GM12878 (cell line): ENCODE measurements around the gene RPUSD3. TPM values are rescaled to one million over a fixed set of nuclear protein-coding genes. Genes with fewer than 3 reads are reported as not detected.

Experiments used
- ATAC-seq: fragments of 200-7000 bp; cut with Tn5 transposase; 3 replicates; pipeline ENCODE4 v1.9.1; 2020; ENCODE audit warnings: mild to moderate bottlenecking, moderate library complexity
- BruUV-seq: library from RNA; stranded (reverse); fragments of 400-500 nt; replicated peaks from 2 replicates; lab custom pipeline; 2021; lab: Mats Ljungman, UMichigan
- CTCF ChIA-PET: fragments of 300-600 bp; sonication (Branson Sonifier 250); formaldehyde crosslinking; extraction: SDS; loops from one replicate; lab custom pipeline; 2021; ENCODE audit warnings: inconsistent platforms; lab: Yijun Ruan, JAX
- POLR2A ChIA-PET: fragments of 350-600 bp; formaldehyde crosslinking; extraction: SDS; loops from one replicate; lab custom pipeline; 2021; ENCODE audit warnings: inconsistent platforms; lab: Charles Lee
- RAD21 ChIA-PET: fragments of 300-600 bp; sonication (Branson Sonifier 250); formaldehyde crosslinking; loops from one replicate; lab custom pipeline; 2023; ENCODE audit warnings: antibody characterized with exemption; ENCODE audit not compliant: unreplicated experiment; lab: Charles Lee
- SMC1A ChIA-PET: fragments of 300-600 bp; sonication (Branson Sonifier 250); formaldehyde crosslinking; loops from one replicate; lab custom pipeline; 2023; ENCODE audit not compliant: unreplicated experiment, uncharacterized antibody; lab: Charles Lee
- DNase-seq: peaks from one replicate; pipeline ENCODE4 v3.0.0-alpha.2; 2011; ENCODE audit warnings: low read depth, low spot score
- FAIRE-seq: peaks from 3 replicates; lab custom pipeline; 2011; peaks lifted over from hg19 to GRCh38; lab: Jason Lieb, UNC
- H2AFZ ChIP-seq: 2 replicates; pipeline ENCODE4 v1.6.0; 2011; ENCODE audit warnings: low read depth, low read length, control low read depth; ENCODE audit not compliant: control insufficient read depth
- H3K27ac ChIP-seq: 2 replicates; pipeline ENCODE4 v1.5.1; 2011; ENCODE audit warnings: control low read depth; ENCODE audit not compliant: control insufficient read depth, insufficient read depth
- H3K27me3 ChIP-seq, 2 experiments: replicated peaks in 1 of 2; 2 replicates each; pipeline versions ENCODE4 v1.6.0 to v1.6.1; 2011; ENCODE audit warnings: low read length in 1 of 2; ENCODE audit not compliant: control insufficient read depth in 2 of 2, insufficient read depth in 2 of 2
- H3K36me3 ChIP-seq, 2 experiments: 2 replicates each; pipeline ENCODE4 v1.5.1; 2011; ENCODE audit warnings: low read length in 1 of 2; ENCODE audit not compliant: control insufficient read depth in 2 of 2, insufficient read depth in 2 of 2
- H3K4me1 ChIP-seq: 2 replicates; pipeline ENCODE4 v1.6.1; 2011; ENCODE audit warnings: mild to moderate bottlenecking, low read length, moderate library complexity, mixed read lengths; ENCODE audit not compliant: control insufficient read depth, insufficient read depth
- H3K4me2 ChIP-seq: 2 replicates; pipeline ENCODE4 v1.6.0; 2011; ENCODE audit warnings: control low read depth; ENCODE audit not compliant: control insufficient read depth, insufficient read depth
- H3K4me3 ChIP-seq: fragments of 200-600 bp; sonication (generic); 2 replicates; pipeline ENCODE4 v1.5.1; 2016
- H3K79me2 ChIP-seq: 2 replicates; pipeline ENCODE4 v1.6.0; 2011; ENCODE audit warnings: low read length; ENCODE audit not compliant: control insufficient read depth, insufficient read depth
- H3K9ac ChIP-seq: 2 replicates; pipeline ENCODE4 v1.8.0; 2011; ENCODE audit warnings: low read length, control low read depth, mixed read lengths; ENCODE audit not compliant: control insufficient read depth, insufficient read depth
- H3K9me3 ChIP-seq: replicated peaks from 3 replicates; pipeline ENCODE4 v1.5.1; 2011; ENCODE audit warnings: mild to moderate bottlenecking, low read length; ENCODE audit not compliant: control insufficient read depth, insufficient read depth
- H4K20me1 ChIP-seq: 2 replicates; pipeline ENCODE4 v1.6.0; 2011; ENCODE audit not compliant: control insufficient read depth, insufficient read depth
- DPF2 ChIP-seq: fragments of 450-650 bp; IDR thresholded peaks from 2 replicates; pipeline ENCODE4 v1.6.1; 2017; ENCODE audit warnings: mild to moderate bottlenecking
- HDGF ChIP-seq: fragments of 450-650 bp; IDR thresholded peaks from 2 replicates; pipeline ENCODE4 v1.6.1; 2016; ENCODE audit warnings: antibody characterized with exemption
- POLR2A ChIP-seq: IDR thresholded peaks from 2 replicates; pipeline ENCODE4 v1.6.1; 2011; ENCODE audit warnings: low read depth, mild to moderate bottlenecking, low read length
- SMARCA5 ChIP-seq: fragments of 450-650 bp; IDR thresholded peaks from 2 replicates; pipeline ENCODE4 v1.6.1; 2017; ENCODE audit warnings: mild to moderate bottlenecking
- WGBS: methylation state at CpG from one replicate; pipeline ENCODE4 v1.1.6; 2016; ENCODE audit warnings: low lambda C conversion rate; ENCODE audit not compliant: insufficient replicate concordance, insufficient coverage; ENCODE audit errors: missing lambda C conversion rate; 5-methylcytosine and 5-hydroxymethylcytosine counted together
- in situ Hi-C: fragments of 300-500 bp; cut with MboI; formaldehyde crosslinking; loops from 9 replicates; pipeline ENCODE4 v1.14.3; 2018; ENCODE audit warnings: mixed read lengths
- intact Hi-C: fragments of 100-400 bp; cut with micrococcal nuclease; formaldehyde crosslinking; loops from one replicate; pipeline ENCODE4 v1.14.2; 2022; ENCODE audit not compliant: unreplicated experiment
- polyA plus RNA-seq, 11 experiments: library from polyadenylated mRNA; depleted of rRNA in 4 of 11; unstranded in 6 of 11; stranded (reverse) in 5 of 11; fragments of >200 nt; fragmentation: Nextera tagmentation in 4 of 11; fragmentation: Illumina TruSeq in 1 of 11; extraction: Ambion mirVana in 4 of 11; extraction: Trizol in 1 of 11; gene quantifications; 1 replicate in 1 of 11; 2 replicates in 10 of 11; pipeline versions ENCODE4 v1.2.1 to v1.2.3, GENCODE V29; 2011 to 2016; ENCODE audit warnings: inconsistent platforms in 2 of 11, missing spikeins in 2 of 11, low read depth in 1 of 11
- total RNA-seq, 4 experiments: library from RNA; depleted of rRNA in 3 of 4; stranded (reverse); fragments of >200 nt in 3 of 4; fragmentation: Illumina TruSeq in 1 of 4; extraction: Trizol in 1 of 4; gene quantifications; 2 replicates each; pipeline versions ENCODE4 v1.2.1 to v1.2.3, GENCODE V29; 2013 to 2021
- TF ChIP-seq, protein P1 (sequence below): fragments of 450-650 bp; IDR thresholded peaks from 2 replicates; pipeline ENCODE4 v1.6.1; 2016; ENCODE audit warnings: mild to moderate bottlenecking, moderate library complexity, borderline replicate concordance
- TF ChIP-seq, protein P2 (sequence below): fragments of 450-650 bp; IDR thresholded peaks from 2 replicates; pipeline ENCODE4 v1.6.1; 2016; ENCODE audit warnings: mild to moderate bottlenecking
- TF ChIP-seq, protein P3 (sequence below): IDR thresholded peaks from 2 replicates; pipeline ENCODE4 v1.6.1; 2011; ENCODE audit warnings: borderline replicate concordance, low read depth, mild to moderate bottlenecking, moderate library complexity, mixed read lengths, low read length; ENCODE audit not compliant: insufficient read depth; ENCODE audit errors: extremely low read length
- TF ChIP-seq, protein P4 (sequence below): fragments of 450-650 bp; formaldehyde crosslinking; IDR thresholded peaks from 2 replicates; pipeline ENCODE4 v1.5.0; 2022; ENCODE audit warnings: mild to moderate bottlenecking, missing genetic modification characterization

Gene RPUSD3
- total and polyA plus RNA-seq, 10 of the 15 experiments (the other 5 are each of a cell fraction or from before 2014, with no cell fraction given): 6.4 to 72.9 (median 41.8) TPM

DNA sequence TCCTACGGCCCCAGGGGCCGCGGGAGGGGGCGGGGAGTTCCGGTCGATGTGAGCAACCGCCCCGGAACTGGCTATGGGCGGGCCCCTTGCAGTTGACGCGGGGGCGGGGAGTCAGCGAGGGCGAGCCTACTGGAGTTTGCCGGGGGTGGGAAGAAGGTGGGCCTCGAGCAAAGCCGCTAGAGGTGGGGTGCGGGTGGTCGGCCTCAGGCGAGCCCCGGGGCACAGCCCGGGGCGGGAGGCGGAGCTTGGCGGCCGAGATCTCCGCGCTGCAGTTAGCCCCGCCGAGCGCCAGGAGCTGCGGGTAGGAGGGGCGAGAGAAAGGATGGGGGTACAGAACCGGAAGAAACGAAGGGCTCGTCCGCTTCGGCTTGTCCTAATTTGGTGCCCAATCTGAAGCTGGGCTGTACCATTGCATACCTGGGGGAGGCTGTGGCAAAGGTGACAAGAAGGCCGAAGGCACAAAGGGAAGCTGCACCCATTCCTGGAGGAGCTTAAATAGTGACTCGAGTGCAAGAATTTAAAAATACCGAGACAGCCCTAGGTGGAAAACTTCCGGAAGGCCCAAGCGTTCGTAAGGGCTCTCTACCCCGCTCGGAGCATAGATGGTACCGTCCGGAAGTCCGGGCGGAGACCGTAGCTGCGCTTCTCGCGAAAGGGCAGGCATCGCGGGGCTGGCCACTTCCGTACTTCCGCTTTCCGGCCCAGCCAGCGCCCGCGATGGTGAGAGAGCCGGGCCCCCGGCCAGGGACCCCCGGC lies 51.2 kb downstream of the RPUSD3 start, which contains the start of the genes ARPC4 and TADA3 (continued):
- TF ChIP-seq, protein P1, sequence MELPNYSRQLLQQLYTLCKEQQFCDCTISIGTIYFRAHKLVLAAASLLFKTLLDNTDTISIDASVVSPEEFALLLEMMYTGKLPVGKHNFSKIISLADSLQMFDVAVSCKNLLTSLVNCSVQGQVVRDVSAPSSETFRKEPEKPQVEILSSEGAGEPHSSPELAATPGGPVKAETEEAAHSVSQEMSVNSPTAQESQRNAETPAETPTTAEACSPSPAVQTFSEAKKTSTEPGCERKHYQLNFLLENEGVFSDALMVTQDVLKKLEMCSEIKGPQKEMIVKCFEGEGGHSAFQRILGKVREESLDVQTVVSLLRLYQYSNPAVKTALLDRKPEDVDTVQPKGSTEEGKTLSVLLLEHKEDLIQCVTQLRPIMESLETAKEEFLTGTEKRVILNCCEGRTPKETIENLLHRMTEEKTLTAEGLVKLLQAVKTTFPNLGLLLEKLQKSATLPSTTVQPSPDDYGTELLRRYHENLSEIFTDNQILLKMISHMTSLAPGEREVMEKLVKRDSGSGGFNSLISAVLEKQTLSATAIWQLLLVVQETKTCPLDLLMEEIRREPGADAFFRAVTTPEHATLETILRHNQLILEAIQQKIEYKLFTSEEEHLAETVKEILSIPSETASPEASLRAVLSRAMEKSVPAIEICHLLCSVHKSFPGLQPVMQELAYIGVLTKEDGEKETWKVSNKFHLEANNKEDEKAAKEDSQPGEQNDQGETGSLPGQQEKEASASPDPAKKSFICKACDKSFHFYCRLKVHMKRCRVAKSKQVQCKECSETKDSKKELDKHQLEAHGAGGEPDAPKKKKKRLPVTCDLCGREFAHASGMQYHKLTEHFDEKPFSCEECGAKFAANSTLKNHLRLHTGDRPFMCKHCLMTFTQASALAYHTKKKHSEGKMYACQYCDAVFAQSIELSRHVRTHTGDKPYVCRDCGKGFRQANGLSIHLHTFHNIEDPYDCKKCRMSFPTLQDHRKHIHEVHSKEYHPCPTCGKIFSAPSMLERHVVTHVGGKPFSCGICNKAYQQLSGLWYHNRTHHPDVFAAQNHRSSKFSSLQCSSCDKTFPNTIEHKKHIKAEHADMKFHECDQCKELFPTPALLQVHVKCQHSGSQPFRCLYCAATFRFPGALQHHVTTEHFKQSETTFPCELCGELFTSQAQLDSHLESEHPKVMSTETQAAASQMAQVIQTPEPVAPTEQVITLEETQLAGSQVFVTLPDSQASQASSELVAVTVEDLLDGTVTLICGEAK: peak; percentile 85; the same call in 1 of the 2 replicates

DNA sequence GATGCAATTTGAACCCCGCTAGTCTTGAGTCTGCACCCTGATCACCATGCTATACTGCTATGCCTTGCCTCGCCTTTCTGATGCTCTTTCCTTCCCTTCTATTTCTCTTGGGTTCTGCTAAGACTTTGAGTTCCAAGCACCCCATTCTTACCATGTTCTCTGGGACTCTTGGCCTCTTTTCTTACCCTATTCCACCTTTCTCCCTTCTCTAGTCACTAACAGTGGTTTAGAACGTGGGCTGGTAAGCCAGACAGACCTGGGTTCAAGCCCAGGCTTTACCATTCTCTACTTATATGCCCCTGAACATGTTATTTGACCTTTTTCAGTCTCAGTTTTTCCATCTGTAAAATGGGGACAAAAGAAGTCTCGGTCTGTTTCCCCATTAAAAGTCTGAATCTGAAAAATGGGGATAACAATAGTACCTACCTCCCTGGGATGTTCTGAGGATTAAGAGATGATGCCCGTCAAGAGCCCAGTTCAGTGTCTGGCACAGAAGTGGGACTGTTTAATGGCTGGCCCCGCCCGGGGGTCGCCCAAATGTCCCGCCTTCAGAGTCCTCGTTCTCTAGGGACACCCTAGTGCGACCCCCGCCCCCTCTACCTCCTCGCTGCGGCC lies 51.9 kb downstream of the RPUSD3 start:
- DNase-seq (no peak), FAIRE-seq (no peak), ATAC-seq (no peak)
- intact Hi-C loops: loop anchor here (1.0 to 5.0 kb wide), 4 partner anchors 42 to 140 kb away; partner anchors contain the start of genes BRPF1 and CRELD1
- Histone ChIP-seq H3K9ac (peak overlapping the region; percentile 97), H3K79me2 (peaks cover 59% of the 10 kb centered on the region), H4K20me1 (0 out of 2 replicates have a peak, but pooled peaks cover under 1% of the 10 kb centered on the region), H3K27ac (peak overlapping the region; percentile 99), H3K27me3 (no peaks in the 10 kb centered on the region), H3K4me1 (peaks cover 14% of the 10 kb centered on the region), H2AFZ (peak overlapping the region; percentile 94), H3K4me2 (peak overlapping the region; percentile 78), H3K36me3 (peaks cover 6 to 13% of the 10 kb centered on the region in 2 experiments; a peak in 3 of 4 replicates), H3K9me3 (no peaks in the 10 kb centered on the region), H3K4me3 (peak overlapping the region; percentile 89)
- CTCF ChIA-PET: interaction anchor here (1.0 to 3.3 kb wide), 7 partner anchors 10 to 142 kb away, joined by 3 to 15 read pairs (median 4); partner anchors contain the start of gene CRELD1
- WGBS: 3% methylated on average over 14 of the region's 14 CpGs
- BruUV-seq: TSS peak; percentile 86
- RAD21 ChIA-PET: interaction anchor here (0.8 to 1.3 kb wide), 8 partner anchors 12 to 332 kb away, joined by 3 to 10 read pairs (median 6); partner anchors contain the start of genes BRPF1, CRELD1, FANCD2 and OGG1
- POLR2A ChIA-PET: interaction anchor here (0.7 to 2.0 kb wide), 11 partner anchors 10 to 400 kb away, joined by 3 to 20 read pairs (median 7); partner anchors contain the start of genes BRPF1, JAGN1, MTMR14 and OGG1
- in situ Hi-C loops: no loop called here
- SMC1A ChIA-PET: interaction anchor here (0.9 to 1.8 kb wide), 5 partner anchors 22 to 1852 kb away, joined by 3 to 11 read pairs (median 5); partner anchors contain the start of genes JAGN1, OGG1 and VGLL4
- TF ChIP-seq, protein P2, sequence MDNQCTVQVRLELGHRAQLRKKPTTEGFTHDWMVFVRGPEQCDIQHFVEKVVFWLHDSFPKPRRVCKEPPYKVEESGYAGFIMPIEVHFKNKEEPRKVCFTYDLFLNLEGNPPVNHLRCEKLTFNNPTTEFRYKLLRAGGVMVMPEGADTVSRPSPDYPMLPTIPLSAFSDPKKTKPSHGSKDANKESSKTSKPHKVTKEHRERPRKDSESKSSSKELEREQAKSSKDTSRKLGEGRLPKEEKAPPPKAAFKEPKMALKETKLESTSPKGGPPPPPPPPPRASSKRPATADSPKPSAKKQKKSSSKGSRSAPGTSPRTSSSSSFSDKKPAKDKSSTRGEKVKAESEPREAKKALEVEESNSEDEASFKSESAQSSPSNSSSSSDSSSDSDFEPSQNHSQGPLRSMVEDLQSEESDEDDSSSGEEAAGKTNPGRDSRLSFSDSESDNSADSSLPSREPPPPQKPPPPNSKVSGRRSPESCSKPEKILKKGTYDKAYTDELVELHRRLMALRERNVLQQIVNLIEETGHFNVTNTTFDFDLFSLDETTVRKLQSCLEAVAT: 0 out of 2 replicates have a peak, but pooled peaks have one; percentile 16
- TF ChIP-seq SMARCA5: no peak
- TF ChIP-seq, protein P3, sequence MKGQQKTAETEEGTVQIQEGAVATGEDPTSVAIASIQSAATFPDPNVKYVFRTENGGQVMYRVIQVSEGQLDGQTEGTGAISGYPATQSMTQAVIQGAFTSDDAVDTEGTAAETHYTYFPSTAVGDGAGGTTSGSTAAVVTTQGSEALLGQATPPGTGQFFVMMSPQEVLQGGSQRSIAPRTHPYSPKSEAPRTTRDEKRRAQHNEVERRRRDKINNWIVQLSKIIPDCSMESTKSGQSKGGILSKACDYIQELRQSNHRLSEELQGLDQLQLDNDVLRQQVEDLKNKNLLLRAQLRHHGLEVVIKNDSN: no peak
- no peak for TF ChIP-seq HDGF
- no peak for TF ChIP-seq POLR2A
- TF ChIP-seq, protein P4, sequence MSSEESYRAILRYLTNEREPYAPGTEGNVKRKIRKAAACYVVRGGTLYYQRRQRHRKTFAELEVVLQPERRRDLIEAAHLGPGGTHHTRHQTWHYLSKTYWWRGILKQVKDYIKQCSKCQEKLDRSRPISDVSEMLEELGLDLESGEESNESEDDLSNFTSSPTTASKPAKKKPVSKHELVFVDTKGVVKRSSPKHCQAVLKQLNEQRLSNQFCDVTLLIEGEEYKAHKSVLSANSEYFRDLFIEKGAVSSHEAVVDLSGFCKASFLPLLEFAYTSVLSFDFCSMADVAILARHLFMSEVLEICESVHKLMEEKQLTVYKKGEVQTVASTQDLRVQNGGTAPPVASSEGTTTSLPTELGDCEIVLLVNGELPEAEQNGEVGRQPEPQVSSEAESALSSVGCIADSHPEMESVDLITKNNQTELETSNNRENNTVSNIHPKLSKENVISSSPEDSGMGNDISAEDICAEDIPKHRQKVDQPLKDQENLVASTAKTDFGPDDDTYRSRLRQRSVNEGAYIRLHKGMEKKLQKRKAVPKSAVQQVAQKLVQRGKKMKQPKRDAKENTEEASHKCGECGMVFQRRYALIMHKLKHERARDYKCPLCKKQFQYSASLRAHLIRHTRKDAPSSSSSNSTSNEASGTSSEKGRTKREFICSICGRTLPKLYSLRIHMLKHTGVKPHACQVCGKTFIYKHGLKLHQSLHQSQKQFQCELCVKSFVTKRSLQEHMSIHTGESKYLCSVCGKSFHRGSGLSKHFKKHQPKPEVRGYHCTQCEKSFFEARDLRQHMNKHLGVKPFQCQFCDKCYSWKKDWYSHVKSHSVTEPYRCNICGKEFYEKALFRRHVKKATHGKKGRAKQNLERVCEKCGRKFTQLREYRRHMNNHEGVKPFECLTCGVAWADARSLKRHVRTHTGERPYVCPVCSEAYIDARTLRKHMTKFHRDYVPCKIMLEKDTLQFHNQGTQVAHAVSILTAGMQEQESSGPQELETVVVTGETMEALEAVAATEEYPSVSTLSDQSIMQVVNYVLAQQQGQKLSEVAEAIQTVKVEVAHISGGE (CRISPR knock-in tag): no peak
- peak; percentile 57 for TF ChIP-seq DPF2
